CD14-positive monocyte (primary cell): ENCODE data around the gene DMP1. TPM values are rescaled to one million over a fixed set of nuclear protein-coding genes. Genes with fewer than 3 reads are reported as not detected.

ENCODE experiments used
- DNase-seq, 3 donors: peaks; one replicate each; pipeline ENCODE4 v3.0.0-alpha.2; 2011 to 2022
- H2AFZ ChIP-seq: 2 replicates; pipeline ENCODE4 v1.6.0; 2012; ENCODE audit warnings: mild to moderate bottlenecking, low read depth, low read length, inconsistent platforms; ENCODE audit not compliant: insufficient read depth, poor library complexity, severe bottlenecking
- H3K27ac ChIP-seq, 2 donors: 1 replicate in 1 of 2; 2 replicates in 1 of 2; pipeline ENCODE4 v1.5.1; 2012 to 2013; ENCODE audit warnings: low read length in 2 of 2, control low read depth in 1 of 2, inconsistent platforms in 1 of 2, low read depth in 1 of 2, mild to moderate bottlenecking in 1 of 2
- H3K27me3 ChIP-seq, 2 donors: one replicate each; pipeline versions ENCODE4 v1.6.0 to v1.6.1; 2011 to 2013; ENCODE audit warnings: low read length in 2 of 2; ENCODE audit not compliant: control insufficient read depth in 2 of 2, insufficient read depth in 2 of 2
- H3K36me3 ChIP-seq, 2 donors: replicated peaks in 1 of 2; 1 replicate in 1 of 2; 2 replicates in 1 of 2; pipeline versions ENCODE4 v1.5.1 to v1.6.1; 2012 to 2013; ENCODE audit warnings: low read length in 2 of 2, control low read depth in 1 of 2, inconsistent platforms in 1 of 2, mild to moderate bottlenecking in 1 of 2; ENCODE audit not compliant: insufficient read depth in 2 of 2, control insufficient read depth in 1 of 2
- H3K4me1 ChIP-seq, 2 donors: 1 replicate in 1 of 2; 2 replicates in 1 of 2; pipeline versions ENCODE4 v1.5.1 to v1.6.1; 2012 to 2013; ENCODE audit warnings: low read length in 2 of 2, control low read depth in 1 of 2, inconsistent platforms in 1 of 2, mild to moderate bottlenecking in 1 of 2, moderate library complexity in 1 of 2; ENCODE audit not compliant: insufficient read depth in 2 of 2, control insufficient read depth in 1 of 2
- H3K4me2 ChIP-seq: replicated peaks from 2 replicates; pipeline ENCODE3; 2012; ENCODE audit warnings: low read length, moderate library complexity, mild to moderate bottlenecking; ENCODE audit not compliant: poor library complexity, severe bottlenecking; ENCODE audit errors: extremely low read depth
- H3K4me3 ChIP-seq, 3 experiments: fragments of 200-600 bp in 1 of 3; sonication (generic) in 1 of 3; replicated peaks in 1 of 3; 1 replicate in 2 of 3; 2 replicates in 1 of 3; pipeline ENCODE4 v1.5.1; 2011 to 2013; ENCODE audit warnings: low read length in 3 of 3, mild to moderate bottlenecking in 3 of 3, control low read depth in 2 of 3, low read depth in 2 of 3, inconsistent platforms in 1 of 3, moderate library complexity in 1 of 3
- H3K79me2 ChIP-seq: 2 replicates; pipeline ENCODE4 v1.6.0; 2012; ENCODE audit warnings: mild to moderate bottlenecking, control low read depth, inconsistent platforms, low read length, moderate library complexity; ENCODE audit not compliant: insufficient read depth
- H3K9ac ChIP-seq: 2 replicates; pipeline ENCODE4 v1.6.0; 2017; ENCODE audit warnings: low read length, mild to moderate bottlenecking; ENCODE audit not compliant: insufficient read depth, poor library complexity, severe bottlenecking
- H3K9me3 ChIP-seq, 2 donors: replicated peaks in 1 of 2; 1 replicate in 1 of 2; 2 replicates in 1 of 2; pipeline versions ENCODE4 v1.5.1 to v1.6.1; 2012 to 2013; ENCODE audit warnings: low read length in 2 of 2, control low read depth in 1 of 2; ENCODE audit not compliant: control insufficient read depth in 1 of 2, insufficient read depth in 1 of 2
- H4K20me1 ChIP-seq: 2 replicates; pipeline ENCODE4 v1.6.0; 2012; ENCODE audit warnings: mild to moderate bottlenecking, low read length, control low read depth, moderate library complexity; ENCODE audit not compliant: insufficient read depth
- H3K27ac Mint-ChIP-seq, 7 donors: one replicate each; pipeline ENCODE4 v1.8.0; 2020; ENCODE audit warnings: mild to moderate bottlenecking in 7 of 7, mixed read lengths in 7 of 7, moderate library complexity in 6 of 7, inconsistent platforms in 2 of 7
- H3K27me3 Mint-ChIP-seq, 3 donors: one replicate each; pipeline ENCODE4 v1.8.0; 2021 to 2022; ENCODE audit warnings: low read depth in 3 of 3, mild to moderate bottlenecking in 3 of 3, mixed read lengths in 3 of 3, moderate library complexity in 3 of 3, inconsistent platforms in 1 of 3
- H3K36me3 Mint-ChIP-seq, 2 donors: one replicate each; pipeline ENCODE4 v1.8.0; 2020; ENCODE audit warnings: mixed read lengths in 2 of 2, inconsistent platforms in 1 of 2, mild to moderate bottlenecking in 1 of 2
- H3K4me1 Mint-ChIP-seq: one replicate; pipeline ENCODE4 v1.8.0; 2020; ENCODE audit warnings: mild to moderate bottlenecking, mixed read lengths
- H3K4me3 Mint-ChIP-seq, 2 donors: one replicate each; pipeline ENCODE4 v1.8.0; 2020; ENCODE audit warnings: mild to moderate bottlenecking in 2 of 2, mixed read lengths in 2 of 2, moderate library complexity in 1 of 2
- H3K9me3 Mint-ChIP-seq, 7 donors: one replicate each; pipeline ENCODE4 v1.8.0; 2020 to 2022; ENCODE audit warnings: mixed read lengths in 7 of 7, mild to moderate bottlenecking in 6 of 7, moderate library complexity in 6 of 7, inconsistent platforms in 2 of 7
- CTCF ChIP-seq: fragments of 200-600 bp; IDR thresholded peaks from one replicate; pipeline ENCODE4 v1.8.0; 2022; ENCODE audit warnings: antibody characterized with exemption, mild to moderate bottlenecking
- WGBS: methylation state at CpG from one replicate; pipeline ENCODE4 v1.1.5; 2013; ENCODE audit warnings: missing lambda C conversion rate; ENCODE audit not compliant: insufficient coverage; 5-methylcytosine and 5-hydroxymethylcytosine counted together
- intact Hi-C, 2 donors: fragments of 100-400 bp; cut with micrococcal nuclease; formaldehyde crosslinking; loops; one replicate each; pipeline versions ENCODE4 v1.15.0 to v1.15.1; 2023
- polyA plus RNA-seq, 3 donors: library from polyadenylated mRNA; depleted of rRNA in 1 of 3; unstranded in 2 of 3; stranded (reverse) in 1 of 3; fragments of 300-500 nt in 2 of 3; fragments of >200 nt in 1 of 3; fragmentation: Illumina TruSeq in 2 of 3; gene quantifications; 1 replicate in 2 of 3; 2 replicates in 1 of 3; pipeline ENCODE4 v1.2.3, GENCODE V29; 2012 to 2021

The DMP1 gene
- polyA plus RNA-seq, 3 donors: not detected

- H3K9me3 Mint-ChIP-seq: peaks cover 7 to 23% (median 16%) of the 10 kb centered on the region in 7 donors
- H3K4me1 Mint-ChIP-seq: no peaks in the 10 kb centered on the region
- Histone ChIP-seq H2AFZ (no peak overlapping the region), H3K4me2 (no peak overlapping the region), H4K20me1 (no peaks in the 10 kb centered on the region), H3K27ac (no peak overlapping the region), H3K9ac (no peak overlapping the region), H3K9me3 (peaks cover 11% of the 10 kb centered on the region in 2 donors), H3K36me3 (no peaks in the 10 kb centered on the region), H3K79me2 (no peaks in the 10 kb centered on the region), H3K4me1 (no peaks in the 10 kb centered on the region), H3K27me3 (no peaks in the 10 kb centered on the region), H3K4me3 (no peak overlapping the region)
- H3K36me3 Mint-ChIP-seq: no peaks in the 10 kb centered on the region
- no peak for DNase-seq
- peaks cover 0 to 2% (median 1%) of the 10 kb centered on the region in 3 donors for H3K27me3 Mint-ChIP-seq
- intact Hi-C loops: loop anchor here (5.0 to 10.0 kb wide), 2 partner anchors 307 to 535 kb away; no protein-coding TSS in a partner anchor
- no peak for TF ChIP-seq CTCF
- no peak overlapping the region for H3K27ac Mint-ChIP-seq
- H3K4me3 Mint-ChIP-seq: no peak overlapping the region
- WGBS: no CpG with 5 or more reads among the region's 7 CpGs
Measured at GRCh38 chr4:87677731-87678130, 27.7 kb downstream of the DMP1 start.

- Mint-ChIP-seq H3K4me1 (no peaks in the 10 kb centered on the region), H3K36me3 (no peaks in the 10 kb centered on the region), H3K9me3 (peaks cover 0 to 7% (median 6%) of the 10 kb centered on the region in 7 donors), H3K27me3 (peaks cover 0 to 2% (median 1%) of the 10 kb centered on the region in 3 donors), H3K27ac (no peak overlapping the region), H3K4me3 (no peak overlapping the region)
- intact Hi-C loops: loop anchor here (5.0 to 10.0 kb wide), 5 partner anchors 155 to 535 kb away; partner anchors contain the start of gene MEPE (in 1 of the 2)
- no peaks in the 10 kb centered on the region for H3K27me3 ChIP-seq
- no peak overlapping the region for H3K4me3 ChIP-seq
- WGBS: 100% methylated on average over 1 of the region's 11 CpGs
- no peak overlapping the region for H3K27ac ChIP-seq
- no peaks in the 10 kb centered on the region for H3K36me3 ChIP-seq
- H3K79me2 ChIP-seq: no peaks in the 10 kb centered on the region
- peak; percentile 94 for TF ChIP-seq CTCF
- DNase-seq: peak; percentile 28 to 49 (median 43)
- no peak overlapping the region for H3K4me2 ChIP-seq
- no peaks in the 10 kb centered on the region for H4K20me1 ChIP-seq
- no peaks in the 10 kb centered on the region for H3K9me3 ChIP-seq
- H2AFZ ChIP-seq: no peak overlapping the region
- H3K4me1 ChIP-seq: no peaks in the 10 kb centered on the region
- H3K9ac ChIP-seq: no peak overlapping the region
Measured at GRCh38 chr4:87679449-87680169, 29.5 kb downstream of the DMP1 start.
